HG03159 (cell line): Measurements from ENCODE around the gene SH2D5.

Experiments used
- ATAC-seq: cut with Tn5 transposase; IDR thresholded peaks from one replicate; pipeline ENCODE4 v1.9.1; 2021; ENCODE audit warnings: mild to moderate bottlenecking, moderate library complexity; ENCODE audit not compliant: unreplicated experiment

Gene SH2D5

DNA sequence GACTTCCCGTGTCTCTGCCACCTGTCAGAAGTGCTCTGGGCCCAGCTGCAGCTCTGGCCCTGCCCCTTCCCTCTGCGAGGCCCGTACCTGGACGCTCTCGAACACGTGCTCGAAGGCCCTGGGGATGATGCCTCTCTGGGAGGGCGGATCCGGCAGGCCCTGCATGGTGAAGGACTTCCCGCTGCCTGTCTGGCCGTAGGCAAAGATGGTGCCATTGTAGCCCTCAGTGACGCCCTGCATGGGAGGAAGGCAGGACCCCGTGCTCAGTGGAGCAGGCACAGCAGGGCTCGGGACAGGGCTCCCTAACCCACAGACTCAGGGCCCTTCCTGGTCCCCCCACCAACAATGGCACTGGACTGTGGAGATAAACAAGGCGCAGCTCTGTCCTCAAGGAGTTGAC is 17.1 kb downstream of the SH2D5 start:
- no peak for ATAC-seq

DNA sequence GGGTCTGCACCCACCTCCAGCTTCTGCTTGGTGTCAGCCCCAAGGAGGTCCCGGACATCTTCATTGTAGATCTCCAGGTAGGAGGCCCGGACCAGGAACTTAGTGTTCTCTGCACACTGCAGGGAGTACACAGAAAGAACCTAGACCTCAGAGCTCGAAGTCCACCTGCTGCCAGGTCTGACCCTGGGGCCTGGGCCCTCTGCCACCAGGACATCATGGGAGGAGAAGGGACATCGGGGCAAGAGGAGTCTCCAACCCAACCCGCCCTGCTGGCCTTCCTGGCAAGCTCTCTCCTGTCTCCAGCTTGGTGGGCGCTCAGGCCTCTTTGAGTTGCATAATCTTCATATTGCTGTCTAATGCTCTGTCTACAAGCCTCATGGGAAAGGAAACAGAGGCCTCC is 19.1 kb downstream of the SH2D5 start:
- ATAC-seq = no peak

DNA sequence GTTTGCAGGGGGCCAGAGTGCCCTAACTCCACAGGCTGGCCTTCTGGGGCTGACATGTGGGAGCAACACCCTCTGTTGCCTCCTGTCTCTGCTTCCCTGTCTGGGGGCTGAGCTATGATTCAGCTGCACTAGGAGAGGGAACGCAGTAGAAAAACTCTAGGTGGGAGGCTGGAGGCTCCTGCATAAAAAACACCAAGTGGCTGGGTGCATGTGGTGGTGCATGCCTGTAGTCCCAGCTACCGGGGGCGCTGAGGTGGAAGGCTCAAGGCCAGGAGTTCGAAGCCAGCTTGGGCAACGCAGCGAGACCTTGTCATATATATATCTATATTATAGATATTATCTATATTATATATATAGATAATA is 20.3 kb downstream of the SH2D5 start:
- ATAC-seq = no peak

DNA sequence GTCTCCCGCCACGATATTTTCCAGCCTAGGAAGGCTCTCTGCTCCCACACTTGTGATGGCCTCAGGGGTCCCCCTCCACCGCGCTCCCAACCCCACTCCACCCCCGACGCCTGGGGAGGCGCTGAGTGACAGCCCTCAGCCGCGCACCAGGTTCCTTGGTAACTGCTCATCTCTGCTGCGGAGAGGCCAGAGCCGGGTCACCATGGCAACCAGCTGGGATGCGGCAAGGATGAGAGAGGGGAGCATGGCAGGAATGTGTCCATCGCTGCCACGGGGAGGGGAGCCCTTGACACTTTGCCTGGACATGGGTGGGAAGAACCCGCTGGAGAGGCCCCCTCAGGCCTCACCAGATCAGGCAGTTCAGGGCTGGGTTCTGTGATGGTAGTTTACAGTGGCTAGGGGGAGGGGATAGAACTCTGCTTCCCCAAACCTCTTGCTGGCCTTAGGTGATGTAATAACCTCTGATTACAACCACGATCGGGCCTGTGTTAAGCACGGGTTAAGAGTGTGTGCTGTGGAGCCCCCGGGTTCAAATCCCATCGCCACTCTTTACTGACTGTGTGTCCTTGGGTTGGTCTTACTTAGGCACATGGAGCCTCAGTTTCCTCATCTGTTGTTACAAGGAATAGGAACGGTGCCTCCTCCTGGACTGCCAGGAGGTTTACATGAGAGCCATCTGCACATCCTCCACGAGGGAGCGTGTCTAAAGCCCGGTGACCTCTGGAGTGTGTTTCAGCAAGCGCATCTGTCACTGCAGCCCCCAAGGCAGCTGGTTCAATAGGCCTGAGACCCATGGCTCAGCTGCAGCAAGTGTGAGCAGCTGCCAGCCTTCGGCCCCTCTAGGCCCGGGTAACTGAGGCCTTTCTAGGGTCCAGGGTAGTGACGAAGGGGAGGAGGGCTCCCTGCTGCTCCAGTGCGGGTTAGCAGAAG is 21.0 kb downstream of the SH2D5 start:
- ATAC-seq = no peak

DNA sequence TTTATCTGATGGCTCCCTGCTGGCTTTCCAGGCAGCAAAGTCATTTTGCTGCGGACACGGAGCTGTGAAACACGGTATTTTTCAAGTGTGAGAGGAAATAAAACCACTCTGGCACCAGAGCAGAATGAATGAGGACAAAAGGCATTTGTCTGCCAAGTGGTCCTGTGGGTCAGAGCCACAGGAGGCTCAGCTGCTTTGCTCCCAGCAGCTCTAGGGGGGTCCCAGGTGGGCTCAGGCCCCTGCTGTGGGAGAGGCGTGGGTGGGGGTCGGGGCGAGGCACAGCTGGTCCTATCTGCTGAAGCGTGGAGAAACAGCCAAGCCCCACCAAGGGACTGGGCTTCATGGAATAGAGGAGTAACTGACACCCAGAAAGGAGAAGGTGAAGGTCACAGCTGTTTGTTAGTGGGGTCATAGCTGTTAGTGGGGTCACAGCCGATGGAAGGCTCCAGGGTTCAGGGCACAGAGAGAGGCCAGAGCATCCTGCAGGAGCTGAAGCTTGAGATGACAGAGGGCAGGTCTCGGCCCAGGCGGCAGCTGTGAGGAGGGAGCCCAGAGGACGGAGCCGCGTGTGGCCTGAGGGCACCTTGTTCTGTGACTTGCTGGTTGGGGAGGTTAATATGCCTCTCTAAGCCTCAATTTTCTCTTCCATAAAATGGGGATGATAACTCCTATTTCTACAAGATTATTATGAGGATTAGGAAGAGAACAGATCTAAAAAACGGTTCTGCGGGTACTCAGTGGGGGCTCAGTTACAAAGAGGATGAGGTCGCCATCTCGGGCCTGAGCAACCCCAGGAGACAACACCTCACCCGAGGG is 21.8 kb downstream of the SH2D5 start:
- ATAC-seq = no peak

DNA sequence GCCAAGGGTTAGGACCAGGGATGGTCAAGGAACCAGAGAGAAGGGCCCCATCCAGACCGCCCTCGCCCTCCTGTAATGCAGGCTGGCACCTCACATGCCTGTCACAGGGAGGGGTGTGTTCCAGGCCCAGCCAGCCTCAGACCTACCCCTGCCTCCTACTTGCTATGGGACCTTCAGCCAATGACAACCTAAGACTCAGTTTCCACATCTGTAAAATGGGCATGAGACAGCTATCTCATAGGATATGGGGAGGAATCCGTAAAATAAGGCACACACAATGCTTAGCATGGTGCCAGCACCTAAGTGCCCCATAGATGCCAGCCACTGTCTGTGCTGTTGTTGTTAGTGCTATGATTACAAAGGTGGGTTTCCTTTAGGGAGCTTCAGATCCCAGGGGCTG is 22.6 kb downstream of the SH2D5 start:
- no peak for ATAC-seq

DNA sequence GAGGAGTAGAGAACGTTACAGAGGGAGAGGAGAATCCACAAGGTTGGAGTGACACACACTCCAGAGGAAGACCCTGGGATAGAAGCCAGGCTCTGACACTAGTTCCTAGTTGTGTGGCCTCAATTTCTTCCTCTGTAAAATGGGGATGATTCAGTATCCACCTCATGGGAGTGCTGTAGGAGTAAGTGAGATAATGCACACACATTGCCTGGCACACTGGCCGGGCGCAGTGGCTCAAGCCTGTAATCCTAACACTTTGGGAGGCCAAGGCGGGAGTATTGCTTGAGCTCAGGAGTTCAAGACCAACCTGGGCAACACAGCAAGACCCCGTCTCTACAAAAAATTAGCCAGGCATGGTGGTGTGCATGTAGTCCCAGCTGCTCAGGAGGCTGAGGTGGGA is 23.6 kb downstream of the SH2D5 start:
- ATAC-seq = no peak

DNA sequence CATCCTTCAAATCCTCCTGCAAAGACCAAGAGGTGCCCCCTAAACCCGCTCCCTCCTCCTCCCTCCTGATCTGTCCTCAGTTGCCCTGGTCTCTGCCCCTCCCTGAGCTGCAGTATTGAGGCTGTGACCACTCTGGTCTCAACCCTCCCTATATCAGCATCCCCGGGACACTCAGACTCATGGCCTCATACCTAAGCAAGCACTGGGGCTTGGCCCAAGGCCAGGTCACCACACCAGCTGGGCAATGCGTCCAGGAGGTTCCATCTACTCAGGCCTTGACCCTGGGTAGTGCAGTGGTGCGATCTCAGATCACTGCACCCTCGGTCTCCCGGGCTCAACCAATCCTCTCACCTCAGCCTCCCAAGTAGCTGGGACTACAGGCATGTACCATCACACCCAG is 24.4 kb downstream of the SH2D5 start:
- ATAC-seq = no peak

DNA sequence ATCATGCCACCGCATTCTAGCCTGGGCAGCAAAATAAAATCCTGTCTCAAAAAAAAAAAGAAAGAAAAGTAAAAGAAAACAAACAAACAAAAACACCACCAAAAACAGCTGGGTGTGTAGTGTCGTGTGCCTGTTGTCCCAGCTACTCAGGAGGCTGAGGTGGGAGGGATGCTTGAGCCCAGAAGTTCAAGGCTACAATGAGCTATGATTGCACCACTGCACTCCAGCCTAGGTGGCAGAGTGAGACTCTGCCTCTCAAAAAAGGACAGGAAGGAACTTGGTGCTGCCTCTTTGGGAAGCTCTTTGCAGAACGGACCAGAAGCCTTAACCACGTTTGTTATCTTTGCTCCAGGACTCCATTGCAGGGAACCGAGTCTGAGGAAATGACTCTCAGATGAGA is 25.7 kb downstream of the SH2D5 start:
- ATAC-seq = no peak

DNA sequence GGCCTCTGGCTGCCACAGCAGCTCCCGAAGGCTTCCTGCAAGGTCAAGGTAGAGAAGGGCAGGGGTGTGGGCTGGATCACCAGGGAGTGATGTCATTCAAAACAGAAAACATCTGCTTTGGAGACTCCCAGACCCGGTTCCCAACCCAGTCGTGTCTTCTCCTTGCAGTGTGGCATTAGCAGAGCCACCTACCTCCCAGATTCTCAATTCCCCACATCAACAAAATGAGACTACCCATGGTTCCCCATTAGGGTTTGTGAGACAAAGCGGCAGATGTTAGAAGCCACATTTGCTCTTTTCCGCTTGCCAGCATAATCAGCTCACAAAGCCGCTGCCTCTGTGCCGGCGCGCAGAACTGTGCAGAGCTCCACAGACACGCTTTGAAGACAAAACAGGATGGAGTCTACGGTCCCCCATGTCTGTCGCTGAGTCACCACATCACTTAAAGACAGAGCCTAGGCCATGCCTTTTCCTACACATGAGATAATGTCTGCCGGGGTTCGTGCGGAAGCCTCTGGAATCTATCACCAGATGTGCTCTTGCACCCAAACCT is 27.2 kb downstream of the SH2D5 start:
- no peak for ATAC-seq

DNA sequence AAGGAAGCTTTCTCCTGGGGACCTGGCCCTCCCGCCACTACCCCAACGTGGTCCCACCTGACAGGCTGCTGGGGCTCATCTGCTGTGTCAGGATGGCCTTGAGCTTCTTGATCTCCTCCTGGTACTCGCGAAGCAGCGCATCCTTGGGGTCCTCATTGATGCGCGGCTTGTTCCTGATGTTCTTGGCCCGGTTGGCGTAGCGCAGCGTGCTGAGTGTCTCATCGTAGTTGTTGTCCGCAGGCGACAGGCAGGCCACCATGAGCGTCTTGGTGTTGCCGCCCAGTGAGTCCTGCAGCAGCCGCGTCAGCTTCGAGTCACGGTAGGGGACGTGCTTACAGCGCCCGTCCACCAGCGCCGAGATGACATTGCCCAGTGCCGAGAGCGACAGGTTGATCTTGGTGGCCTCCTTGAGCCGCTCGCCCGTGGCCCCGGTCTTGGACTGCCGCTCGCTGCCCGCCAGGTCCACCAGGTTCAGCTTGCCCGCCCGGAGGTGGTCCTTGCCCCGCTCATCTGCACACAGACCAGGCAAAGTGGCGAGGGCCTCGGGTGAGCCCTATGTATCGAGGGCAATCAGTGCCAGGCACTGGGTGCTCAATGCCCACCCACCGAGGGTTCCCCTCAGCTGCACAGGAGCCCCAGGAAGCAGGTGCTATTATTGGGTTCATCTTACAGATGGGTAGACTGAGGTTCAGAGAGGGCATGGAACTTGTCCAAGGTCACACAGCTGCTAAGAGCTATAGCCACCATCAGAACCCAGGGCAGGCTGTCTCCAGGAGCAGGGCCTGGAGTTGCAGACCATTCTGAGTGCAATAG is 27.9 kb downstream of the SH2D5 start:
- no peak for ATAC-seq

DNA sequence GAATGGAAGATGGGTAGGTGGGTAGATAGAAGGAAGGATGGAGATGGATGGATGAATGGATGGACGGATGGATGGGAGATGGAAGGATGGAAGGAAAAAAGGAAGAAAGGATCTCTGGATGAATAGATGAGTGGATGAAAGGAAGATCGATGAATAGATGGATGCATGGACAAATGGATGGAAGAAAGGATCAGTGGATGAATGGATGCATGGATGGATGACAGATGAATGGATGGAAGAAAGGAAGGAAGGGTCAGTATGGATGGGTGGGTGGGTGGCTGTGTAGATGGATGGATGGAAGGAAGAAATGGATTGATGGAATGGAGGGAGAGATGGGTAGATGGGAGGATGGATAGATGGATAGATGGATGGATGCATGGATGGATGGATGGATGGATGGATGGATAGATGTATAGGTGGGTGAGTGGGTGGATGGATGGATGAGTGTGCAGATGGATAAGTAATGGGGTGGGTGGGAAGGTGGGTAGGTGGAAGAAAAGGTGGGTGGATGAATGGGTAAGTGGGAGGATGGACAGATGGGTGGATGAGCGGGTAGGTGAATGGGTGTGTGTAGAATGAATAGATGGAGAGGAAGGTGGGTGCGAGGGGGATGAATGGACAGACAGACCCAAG is 29.3 kb downstream of the SH2D5 start:
- no peak for ATAC-seq

DNA sequence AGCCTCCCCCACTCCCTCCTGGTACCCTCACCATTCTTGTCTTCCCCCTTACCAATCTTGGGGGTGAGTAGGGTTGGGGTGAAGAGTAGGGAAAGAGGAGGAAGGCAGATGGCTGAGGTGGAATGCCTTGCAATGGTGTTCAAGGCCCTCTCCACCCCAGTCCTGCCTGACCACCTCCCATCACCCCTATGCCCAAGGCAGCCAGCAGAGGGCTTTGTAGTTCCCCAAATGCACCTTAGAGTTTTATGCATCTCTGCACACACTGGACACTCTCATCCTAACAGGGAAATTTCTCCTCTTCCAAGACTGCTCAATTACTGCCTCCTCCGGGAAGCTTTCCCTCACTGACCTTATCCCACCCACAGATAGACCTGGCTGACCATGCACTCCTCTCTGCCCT is 30.1 kb downstream of the SH2D5 start:
- ATAC-seq = no peak

DNA sequence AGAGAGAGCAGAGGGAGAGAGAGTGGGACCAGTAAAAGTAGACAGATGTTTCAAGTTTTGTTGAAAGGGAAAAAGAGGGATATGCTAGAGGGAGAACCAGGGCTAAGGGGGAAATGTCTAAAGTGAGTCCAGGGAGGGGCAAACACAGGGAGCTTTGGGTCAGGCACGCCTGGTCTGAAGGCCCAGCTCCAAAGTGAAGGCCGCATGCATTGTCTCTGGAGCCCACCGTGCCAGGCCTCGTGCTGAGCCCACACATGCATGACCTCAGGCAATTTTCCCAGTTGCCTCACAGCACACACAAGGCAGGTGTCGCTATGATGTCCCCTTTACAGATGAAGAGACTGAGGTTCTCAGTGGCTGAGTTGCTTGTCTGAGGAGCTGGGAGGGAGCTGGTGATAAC is 30.7 kb downstream of the SH2D5 start:
- ATAC-seq = no peak

DNA sequence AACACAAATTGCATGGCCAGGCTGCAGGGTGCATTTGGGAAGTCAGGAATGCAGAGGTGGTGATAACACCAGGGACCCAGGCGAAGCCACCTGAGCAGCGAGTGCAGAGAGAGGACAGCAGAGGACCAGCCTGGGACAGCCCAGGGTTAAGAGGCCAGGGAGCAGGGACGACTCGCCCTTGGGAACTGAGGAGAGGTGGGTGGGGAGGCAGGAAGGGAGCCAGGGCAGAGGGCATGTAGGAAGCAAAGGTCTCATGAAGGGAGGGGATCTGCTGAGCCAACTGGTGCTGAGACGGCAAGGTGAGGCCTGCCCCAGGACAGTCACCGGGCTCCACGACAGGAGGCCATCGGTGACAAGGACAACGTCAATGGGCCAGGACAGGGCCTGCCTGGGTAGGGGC is 31.1 kb downstream of the SH2D5 start:
- no peak for ATAC-seq

DNA sequence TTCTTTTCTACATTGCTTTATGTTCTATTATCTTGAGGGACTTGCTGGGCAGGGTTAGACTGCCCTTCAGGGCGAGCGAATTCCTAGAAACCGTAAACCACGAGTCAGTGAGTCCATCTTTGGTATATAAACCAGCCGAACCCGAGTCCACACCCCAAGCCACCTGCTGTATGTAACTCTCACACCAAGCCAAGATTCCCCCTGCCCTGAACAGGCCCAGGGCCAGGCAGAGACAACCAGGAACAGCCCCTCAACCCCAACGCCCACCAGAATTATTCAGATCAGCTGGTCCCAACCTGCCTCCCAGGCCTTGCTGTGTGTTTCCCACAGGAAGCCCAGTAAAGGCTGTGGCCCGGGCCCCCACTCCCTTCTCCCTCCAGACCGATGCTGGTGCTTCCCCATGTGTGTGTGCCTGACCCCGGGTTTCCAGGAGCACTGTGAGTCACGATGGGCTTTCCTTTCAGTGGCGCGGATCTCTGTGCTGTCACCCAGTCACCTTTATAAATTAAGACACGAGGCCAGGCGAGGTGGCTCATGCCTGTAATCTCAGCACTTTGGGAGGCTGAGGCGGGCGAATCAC is 31.8 kb downstream of the SH2D5 start:
- ATAC-seq = no peak

DNA sequence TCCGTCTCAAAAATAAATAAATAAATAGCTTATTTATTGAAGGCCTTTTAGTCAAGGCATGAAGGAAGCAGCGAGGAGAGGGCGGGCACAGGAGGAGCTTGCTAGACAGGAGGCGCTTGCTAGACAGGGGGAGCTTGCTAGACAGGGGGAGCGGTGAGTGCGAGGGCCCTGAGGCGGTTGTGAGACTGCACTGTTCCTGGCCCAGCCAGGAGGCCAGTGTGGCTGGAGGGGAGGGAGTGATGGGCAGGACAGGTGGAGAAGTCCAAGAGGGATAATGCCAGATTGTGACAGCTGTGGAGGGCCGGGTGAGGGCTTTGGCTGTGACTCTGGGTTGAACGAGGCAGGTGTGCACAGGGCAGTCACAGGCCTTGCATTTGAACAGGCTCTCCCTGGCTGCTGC is 32.9 kb downstream of the SH2D5 start:
- no peak for ATAC-seq

DNA sequence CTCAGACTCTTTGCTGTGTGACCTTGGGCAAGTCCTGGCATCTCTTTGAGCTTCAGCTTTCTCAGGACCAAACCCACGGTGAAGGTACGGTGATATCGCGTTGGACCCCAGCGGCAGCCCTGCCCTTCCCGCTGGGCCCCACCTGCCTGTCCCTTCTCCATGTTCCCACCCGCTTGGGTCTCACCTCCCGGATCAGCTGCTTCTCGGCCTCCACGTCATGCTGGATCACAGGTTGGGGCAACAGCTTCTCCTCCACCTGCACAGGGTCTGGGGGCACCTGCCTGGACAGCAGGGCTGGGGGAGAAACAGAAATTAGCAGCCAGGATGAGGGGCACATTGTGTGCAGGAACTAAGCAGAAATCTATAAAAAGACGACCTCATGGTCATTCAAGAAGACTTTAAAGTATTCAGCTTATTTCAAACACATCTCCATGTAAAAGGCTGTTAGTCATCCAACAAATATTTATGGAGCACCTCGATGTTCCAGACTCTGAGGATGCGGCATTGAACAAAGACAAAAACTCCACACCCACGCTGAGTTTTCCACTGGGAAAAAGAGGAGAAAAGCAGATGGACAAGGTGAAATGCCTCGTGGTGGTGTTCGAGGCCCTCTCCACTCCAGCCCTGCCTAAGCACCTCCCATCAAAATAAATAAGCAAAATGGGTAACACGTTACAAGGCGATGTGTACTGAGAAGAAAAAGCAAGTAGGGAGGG is 34.1 kb downstream of the SH2D5 start:
- no peak for ATAC-seq

DNA sequence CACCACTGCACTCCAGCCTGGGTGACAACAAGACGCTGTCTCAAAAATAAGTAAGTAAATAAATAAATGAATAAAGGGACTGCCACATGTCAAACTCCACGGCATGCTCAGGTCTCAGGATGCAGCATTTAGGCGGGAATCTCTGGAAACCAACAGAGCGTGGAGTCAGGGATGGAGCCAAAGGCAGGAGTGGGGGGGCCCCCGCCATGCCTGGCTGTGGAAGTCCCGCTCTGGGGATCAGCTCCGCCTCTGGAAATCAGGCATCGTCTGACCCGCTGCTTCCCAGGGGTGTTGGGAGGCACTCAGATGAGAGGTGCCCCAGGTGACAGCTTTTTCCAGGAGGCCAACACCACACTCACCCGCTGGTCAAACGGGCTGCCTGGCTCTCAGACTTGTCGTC is 34.9 kb downstream of the SH2D5 start:
- ATAC-seq = no peak
